Measurements from ENCODE around the gene PIK3R6. TPM values are rescaled to one million over a fixed set of nuclear protein-coding genes. Genes with fewer than 3 reads are reported as not detected.

Gene PIK3R6
- total RNA-seq, 1 donor: 10.0 TPM

GRCh38 chr17:8800656-8801055 lies 66.8 kb downstream of the PIK3R6 start:
- DNase-seq (ENCODE audit: low read depth in 2 of 3, low spot score in 2 of 3): no peak

GRCh38 chr17:8799570-8800212 lies 67.8 kb downstream of the PIK3R6 start:
- no peak for DNase-seq (ENCODE audit: low read depth in 2 of 3, low spot score in 2 of 3)

GRCh38 chr17:8798846-8799569 lies 68.5 kb downstream of the PIK3R6 start, which contains the start of gene MFSD6L:
Gene MFSD6L (minus strand): TSS chr17:8799365. CDS start chr17:8799120, 245 bp downstream.
- peak in 2 of 3 donors; percentile 28 to 34 for DNase-seq (ENCODE audit: low read depth in 2 of 3, low spot score in 2 of 3)

- no peak for DNase-seq (ENCODE audit: low read depth in 2 of 3, low spot score in 2 of 3)
Measured at GRCh38 chr17:8798176-8798845, 69.2 kb downstream of the PIK3R6 start.

GRCh38 chr17:8797621-8798175 lies 69.8 kb downstream of the PIK3R6 start:
- no peak for DNase-seq (ENCODE audit: low read depth in 2 of 3, low spot score in 2 of 3)

GRCh38 chr17:8794636-8795035 lies 72.8 kb downstream of the PIK3R6 start:
- no peak for DNase-seq (ENCODE audit: low read depth in 2 of 3, low spot score in 2 of 3)

- DNase-seq (ENCODE audit: low read depth in 2 of 3, low spot score in 2 of 3): no peak
Measured at GRCh38 chr17:8793649-8794048, 73.8 kb downstream of the PIK3R6 start.

- DNase-seq (ENCODE audit: low read depth in 2 of 3, low spot score in 2 of 3): no peak
Measured at GRCh38 chr17:8792646-8793045, 74.8 kb downstream of the PIK3R6 start.

GRCh38 chr17:8791910-8792270 lies 75.6 kb downstream of the PIK3R6 start:
- DNase-seq (ENCODE audit: low read depth in 2 of 3, low spot score in 2 of 3): peak in 2 of 3 donors; percentile 14 to 36

GRCh38 chr17:8791248-8791909 lies 76.1 kb downstream of the PIK3R6 start:
- DNase-seq (ENCODE audit: low read depth in 2 of 3, low spot score in 2 of 3): no peak

GRCh38 chr17:8789743-8790142 lies 77.7 kb downstream of the PIK3R6 start:
- DNase-seq (ENCODE audit: low read depth in 2 of 3, low spot score in 2 of 3): no peak

- no peak for DNase-seq (ENCODE audit: low read depth in 2 of 3, low spot score in 2 of 3)
Measured at GRCh38 chr17:8788998-8789397, 78.5 kb downstream of the PIK3R6 start.

- peak; percentile 30 to 65 (median 46) for DNase-seq (ENCODE audit: low read depth in 2 of 3, low spot score in 2 of 3)
Measured at GRCh38 chr17:8785547-8786413, 81.7 kb downstream of the PIK3R6 start.

GRCh38 chr17:8782176-8782575 lies 85.3 kb downstream of the PIK3R6 start:
- DNase-seq (ENCODE audit: low read depth in 2 of 3, low spot score in 2 of 3): no peak

GRCh38 chr17:8781776-8782175 lies 85.7 kb downstream of the PIK3R6 start:
- no peak for DNase-seq (ENCODE audit: low read depth in 2 of 3, low spot score in 2 of 3)

- peak in 1 of 3 donors; percentile 57 for DNase-seq (ENCODE audit: low read depth in 2 of 3, low spot score in 2 of 3)
Measured at GRCh38 chr17:8776881-8777280, 90.6 kb downstream of the PIK3R6 start.

- DNase-seq (ENCODE audit: low read depth in 2 of 3, low spot score in 2 of 3): no peak
Measured at GRCh38 chr17:8776248-8776647, 91.2 kb downstream of the PIK3R6 start.

GRCh38 chr17:8766731-8767130 lies 100.7 kb downstream of the PIK3R6 start:
- DNase-seq (ENCODE audit: low read depth in 2 of 3, low spot score in 2 of 3): no peak

- DNase-seq (ENCODE audit: low read depth in 2 of 3, low spot score in 2 of 3): no peak
Measured at GRCh38 chr17:8762012-8762411, 105.5 kb downstream of the PIK3R6 start.

GRCh38 chr17:8758137-8758596 lies 109.3 kb downstream of the PIK3R6 start, which contains the start of gene SPDYE4:
Gene SPDYE4 (minus strand): TSS chr17:8758546. CDS start chr17:8758382, 164 bp downstream.
- no peak for DNase-seq (ENCODE audit: low read depth in 2 of 3, low spot score in 2 of 3)
